ENCODE results near the gene C5AR2.

Gene C5AR2

DNA sequence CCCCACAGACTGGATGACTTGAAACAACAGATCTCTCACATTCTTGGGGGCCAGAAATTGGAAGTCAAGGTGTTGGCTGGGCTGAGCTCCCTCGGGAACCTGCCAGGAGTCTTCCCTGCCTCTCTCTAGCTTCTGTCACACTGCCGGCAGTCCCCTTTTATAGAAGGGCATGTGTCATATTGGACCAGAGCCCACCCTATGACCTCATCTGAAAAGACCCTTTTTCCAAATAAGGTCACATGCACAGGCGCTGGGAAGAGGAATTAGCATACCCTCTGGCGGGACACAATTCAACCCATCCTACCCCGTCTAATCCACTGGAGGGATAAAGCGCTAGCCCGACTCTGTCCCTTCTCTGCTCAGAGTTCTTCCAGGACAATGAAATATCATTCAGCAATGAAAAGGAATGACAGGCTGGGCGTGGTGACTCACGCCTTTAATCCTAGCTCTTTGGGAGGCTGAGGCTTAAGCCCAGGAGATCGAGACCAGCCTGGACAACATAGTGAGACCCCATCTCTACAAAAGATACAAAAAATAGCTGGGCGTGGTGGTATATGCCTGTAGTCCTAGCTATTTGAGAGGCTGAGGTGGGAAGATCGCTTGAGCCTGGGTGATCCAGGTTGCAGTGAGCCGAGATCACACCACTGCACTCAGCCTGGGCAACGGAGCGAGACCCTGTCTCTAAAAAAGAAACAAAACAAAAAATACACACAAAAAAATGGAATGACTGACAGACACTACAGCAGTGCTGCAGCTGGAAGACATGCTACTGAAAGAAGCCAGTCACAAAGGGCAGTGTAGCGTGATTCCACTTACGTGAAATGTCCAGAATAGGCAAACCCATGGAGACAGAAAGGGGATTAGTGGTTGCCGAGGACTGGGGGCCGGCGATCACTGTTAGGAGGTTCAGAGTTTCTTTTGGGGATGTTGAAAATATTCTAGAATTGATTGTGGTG, 58.8 kb downstream of the C5AR2 start:
- in situ Hi-C loops (cut with MboI; ENCODE audit: low sequenced_read_pairs, unreplicated experiment) = no loop called here
- TF ChIP-seq, protein P1, sequence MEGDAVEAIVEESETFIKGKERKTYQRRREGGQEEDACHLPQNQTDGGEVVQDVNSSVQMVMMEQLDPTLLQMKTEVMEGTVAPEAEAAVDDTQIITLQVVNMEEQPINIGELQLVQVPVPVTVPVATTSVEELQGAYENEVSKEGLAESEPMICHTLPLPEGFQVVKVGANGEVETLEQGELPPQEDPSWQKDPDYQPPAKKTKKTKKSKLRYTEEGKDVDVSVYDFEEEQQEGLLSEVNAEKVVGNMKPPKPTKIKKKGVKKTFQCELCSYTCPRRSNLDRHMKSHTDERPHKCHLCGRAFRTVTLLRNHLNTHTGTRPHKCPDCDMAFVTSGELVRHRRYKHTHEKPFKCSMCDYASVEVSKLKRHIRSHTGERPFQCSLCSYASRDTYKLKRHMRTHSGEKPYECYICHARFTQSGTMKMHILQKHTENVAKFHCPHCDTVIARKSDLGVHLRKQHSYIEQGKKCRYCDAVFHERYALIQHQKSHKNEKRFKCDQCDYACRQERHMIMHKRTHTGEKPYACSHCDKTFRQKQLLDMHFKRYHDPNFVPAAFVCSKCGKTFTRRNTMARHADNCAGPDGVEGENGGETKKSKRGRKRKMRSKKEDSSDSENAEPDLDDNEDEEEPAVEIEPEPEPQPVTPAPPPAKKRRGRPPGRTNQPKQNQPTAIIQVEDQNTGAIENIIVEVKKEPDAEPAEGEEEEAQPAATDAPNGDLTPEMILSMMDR (IDR thresholded peaks at IDR 0.05; ENCODE audit: borderline replicate concordance, control extremely low read depth, extremely low read depth, insufficient read depth, missing control alignments) = no peak
- DNase-seq (ENCODE audit: low spot score) = no peak

DNA sequence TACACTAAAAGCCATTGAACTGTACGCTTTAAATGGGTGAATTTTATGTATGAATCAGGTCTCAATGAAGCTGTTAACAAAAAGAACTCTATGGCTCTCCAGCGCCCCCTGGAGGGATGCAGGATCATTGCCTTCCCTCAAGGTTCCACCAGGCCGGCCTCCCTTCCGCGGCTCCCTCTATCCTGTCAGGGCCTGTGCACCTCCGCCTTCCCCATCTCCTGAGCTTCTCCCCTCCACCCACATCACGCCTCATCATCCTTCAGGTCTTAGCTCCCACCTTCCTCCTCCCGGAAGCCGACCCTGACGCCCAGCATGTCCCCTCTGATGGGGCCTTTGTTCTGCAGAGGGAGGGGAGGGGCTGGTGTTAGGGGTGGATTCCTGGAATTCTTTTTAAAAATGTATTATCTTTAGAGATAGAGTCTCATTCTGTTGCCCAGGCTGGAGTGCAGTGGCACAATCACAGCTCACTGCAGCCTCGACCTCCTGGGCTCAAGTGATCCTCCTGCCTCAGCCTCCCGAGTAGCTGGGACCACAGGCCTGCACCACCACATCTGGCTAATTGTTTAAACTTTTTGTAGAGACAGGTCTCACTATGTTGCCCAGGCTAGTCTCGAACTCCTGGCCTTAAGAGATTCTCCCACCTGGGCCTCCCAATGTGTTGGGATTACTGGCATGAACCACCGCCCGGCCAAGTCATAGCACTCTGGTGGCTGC, 59.7 kb downstream of the C5AR2 start:
- peak; percentile 85 for DNase-seq (ENCODE audit: low spot score)
- in situ Hi-C loops (cut with MboI; ENCODE audit: low sequenced_read_pairs, unreplicated experiment) = no loop called here
- TF ChIP-seq, protein P1 (IDR thresholded peaks at IDR 0.05; ENCODE audit: borderline replicate concordance, control extremely low read depth, extremely low read depth, insufficient read depth, missing control alignments) = peak; percentile 85

Measured in GM13976 (cell line).